Parathyroid adenoma (tissue), 2 donors: ENCODE measurements around the gene AS3MT.

Experiments used
- H2AFZ ChIP-seq: fragments of 300-600 bp; sonication (generic); one replicate; pipeline ENCODE4 v1.7.0; 2017; ENCODE audit warnings: antibody characterized with exemption, mild to moderate bottlenecking
- H3K27ac ChIP-seq: fragments of 300-600 bp; sonication (generic); one replicate; pipeline ENCODE4 v1.7.0; 2017
- H3K27me3 ChIP-seq: fragments of 300-600 bp; sonication (generic); one replicate; pipeline ENCODE4 v1.7.0; 2017; ENCODE audit warnings: low read length; ENCODE audit not compliant: control insufficient read depth, insufficient read depth
- H3K36me3 ChIP-seq: fragments of 300-600 bp; sonication (generic); one replicate; pipeline ENCODE4 v1.7.0; 2017; ENCODE audit warnings: low read length; ENCODE audit not compliant: control insufficient read depth, insufficient read depth
- H3K4me1 ChIP-seq: fragments of 300-600 bp; sonication (generic); one replicate; pipeline ENCODE4 v1.7.0; 2017; ENCODE audit warnings: control low read depth
- H3K4me2 ChIP-seq: fragments of 300-600 bp; sonication (generic); one replicate; pipeline ENCODE4 v1.7.0; 2017; ENCODE audit warnings: low read length
- H3K4me3 ChIP-seq: fragments of 300-600 bp; sonication (generic); one replicate; pipeline ENCODE4 v1.7.0; 2017; ENCODE audit warnings: low read depth, low read length
- H3K79me2 ChIP-seq: fragments of 300-600 bp; sonication (generic); one replicate; pipeline ENCODE4 v1.7.0; 2017; ENCODE audit warnings: control low read depth
- H3K9ac ChIP-seq: fragments of 300-600 bp; sonication (generic); one replicate; pipeline ENCODE4 v1.7.0; 2017; ENCODE audit warnings: mild to moderate bottlenecking
- H3K9me3 ChIP-seq: fragments of 300-600 bp; sonication (generic); one replicate; pipeline ENCODE4 v1.7.0; 2017; ENCODE audit warnings: low read length; ENCODE audit not compliant: control insufficient read depth
- CTCF ChIP-seq: fragments of 300-600 bp; sonication (generic); IDR thresholded peaks from one replicate; pipeline ENCODE4 v1.7.0; 2017; ENCODE audit warnings: antibody characterized with exemption, mild to moderate bottlenecking
- donor health status: primary hyperparathyroidism.

The AS3MT gene

DNA sequence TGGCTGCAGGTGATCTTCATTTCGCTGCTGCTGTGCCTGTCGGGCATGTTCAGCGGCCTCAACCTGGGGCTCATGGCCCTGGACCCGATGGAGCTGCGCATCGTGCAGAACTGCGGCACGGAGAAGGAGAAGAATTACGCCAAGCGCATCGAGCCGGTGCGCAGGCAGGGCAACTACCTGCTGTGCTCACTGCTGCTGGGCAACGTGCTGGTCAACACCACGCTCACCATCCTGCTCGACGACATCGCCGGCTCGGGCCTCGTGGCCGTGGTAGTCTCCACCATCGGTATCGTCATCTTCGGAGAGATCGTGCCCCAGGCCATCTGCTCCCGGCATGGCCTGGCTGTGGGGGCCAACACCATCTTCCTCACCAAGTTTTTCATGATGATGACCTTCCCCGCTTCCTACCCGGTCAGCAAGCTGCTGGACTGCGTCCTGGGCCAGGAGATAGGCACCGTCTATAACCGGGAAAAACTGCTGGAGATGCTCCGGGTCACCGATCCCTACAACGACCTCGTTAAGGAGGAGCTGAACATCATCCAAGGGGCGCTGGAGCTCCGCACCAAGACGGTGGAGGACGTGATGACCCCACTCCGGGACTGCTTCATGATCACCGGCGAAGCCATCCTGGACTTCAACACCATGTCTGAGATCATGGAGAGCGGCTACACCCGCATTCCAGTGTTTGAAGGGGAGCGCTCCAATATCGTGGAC is 50.1 kb downstream of the AS3MT start:
- H3K4me2 ChIP-seq: peak overlapping the region; percentile 90
- peak overlapping the region; percentile 100 for H3K4me3 ChIP-seq
- H2AFZ ChIP-seq: peak overlapping the region; percentile 69
- peak overlapping the region; percentile 82 for H3K27ac ChIP-seq
- no peaks in the 10 kb centered on the region for H3K36me3 ChIP-seq
- H3K27me3 ChIP-seq: no peaks in the 10 kb centered on the region
- no peak for TF ChIP-seq CTCF
- H3K9ac ChIP-seq: no peak overlapping the region
- no peaks in the 10 kb centered on the region for H3K9me3 ChIP-seq
- H3K4me1 ChIP-seq: peaks cover 29% of the 10 kb centered on the region
- H3K79me2 ChIP-seq: peaks cover 19% of the 10 kb centered on the region

DNA sequence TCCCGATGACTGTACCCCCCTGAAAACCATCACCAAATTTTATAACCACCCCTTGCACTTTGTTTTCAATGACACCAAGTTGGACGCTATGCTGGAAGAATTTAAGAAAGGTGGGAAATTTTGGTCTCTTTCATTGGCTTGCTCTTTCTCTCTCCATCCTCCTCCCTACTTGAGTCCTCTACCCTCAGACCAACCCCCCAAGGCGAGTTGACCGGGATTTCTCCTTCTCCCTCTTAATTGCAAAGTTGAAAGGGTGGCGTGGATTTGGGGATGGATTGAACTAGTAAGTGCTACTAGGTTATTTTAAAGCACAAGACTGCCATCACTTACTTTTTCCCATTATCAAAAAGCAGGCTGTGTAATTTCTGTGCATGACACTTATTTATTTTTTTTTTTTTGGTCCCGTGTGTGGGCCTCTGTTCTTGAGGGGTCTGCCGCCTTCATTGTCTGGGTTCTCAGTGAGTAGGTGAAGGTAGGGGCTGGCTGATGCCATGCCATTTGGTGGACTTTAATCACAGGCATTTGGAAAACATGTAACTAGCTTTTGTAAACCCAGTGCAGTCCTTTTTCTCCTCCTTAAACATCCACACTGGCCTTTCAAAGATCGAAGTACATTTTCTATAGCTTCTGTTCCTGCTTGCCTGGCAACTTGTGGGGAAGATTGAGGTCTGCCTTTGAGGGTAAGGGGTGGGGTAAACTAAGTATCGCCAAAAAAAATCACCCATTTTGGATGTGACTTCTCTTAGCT is 50.9 kb downstream of the AS3MT start:
- H3K4me1 ChIP-seq: peaks cover 29% of the 10 kb centered on the region
- H3K4me2 ChIP-seq: peak overlapping the region; percentile 90
- H3K27ac ChIP-seq: peak overlapping the region; percentile 82
- peak overlapping the region; percentile 100 for H3K4me3 ChIP-seq
- no peak for TF ChIP-seq CTCF
- H2AFZ ChIP-seq: peak overlapping the region; percentile 69
- H3K36me3 ChIP-seq: no peaks in the 10 kb centered on the region
- no peaks in the 10 kb centered on the region for H3K27me3 ChIP-seq
- H3K79me2 ChIP-seq: peaks cover 21% of the 10 kb centered on the region
- H3K9ac ChIP-seq: no peak overlapping the region
- H3K9me3 ChIP-seq: no peaks in the 10 kb centered on the region

GRCh38 chr10:102923601-102924000 is 54.3 kb downstream of the AS3MT start:
- no peak overlapping the region for H3K27ac ChIP-seq
- TF ChIP-seq CTCF: no peak
- H3K9me3 ChIP-seq: no peaks in the 10 kb centered on the region
- peak overlapping the region; percentile 90 for H3K4me2 ChIP-seq
- H3K9ac ChIP-seq: no peak overlapping the region
- H3K36me3 ChIP-seq: no peaks in the 10 kb centered on the region
- peak overlapping the region; percentile 100 for H3K4me3 ChIP-seq
- H2AFZ ChIP-seq: no peak overlapping the region
- H3K79me2 ChIP-seq: peaks cover 28% of the 10 kb centered on the region
- peaks cover 29% of the 10 kb centered on the region for H3K4me1 ChIP-seq
- no peaks in the 10 kb centered on the region for H3K27me3 ChIP-seq

DNA sequence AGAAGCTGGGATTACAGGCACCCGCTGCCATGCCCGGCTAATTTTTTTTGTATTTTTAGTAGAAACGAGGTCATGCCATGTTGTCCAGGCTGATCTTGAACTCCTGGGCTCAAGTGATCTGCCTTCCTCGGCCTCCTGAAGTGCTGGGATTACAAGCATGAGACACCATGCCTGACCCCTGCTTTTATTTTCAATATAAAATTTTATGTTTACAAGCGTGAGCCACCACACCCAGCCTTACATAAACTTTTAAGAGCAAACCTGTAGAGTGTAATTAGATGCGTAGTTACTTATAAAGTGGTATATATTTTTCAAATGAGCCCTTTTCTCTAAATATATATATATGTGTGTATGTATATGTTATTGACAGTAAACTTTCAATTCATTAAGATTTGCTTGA is 57.6 kb downstream of the AS3MT start:
- H3K27me3 ChIP-seq: no peaks in the 10 kb centered on the region
- H2AFZ ChIP-seq: no peak overlapping the region
- no peak overlapping the region for H3K4me3 ChIP-seq
- H3K36me3 ChIP-seq: no peaks in the 10 kb centered on the region
- H3K9me3 ChIP-seq: no peaks in the 10 kb centered on the region
- TF ChIP-seq CTCF: no peak
- no peak overlapping the region for H3K4me2 ChIP-seq
- H3K27ac ChIP-seq: no peak overlapping the region
- H3K9ac ChIP-seq: no peak overlapping the region
- H3K79me2 ChIP-seq: peaks cover 22% of the 10 kb centered on the region
- H3K4me1 ChIP-seq: peaks cover 9% of the 10 kb centered on the region
